HAP-1 (cell line): ENCODE results near the gene SERP2.
A peak's percentile ranks its signal among the peaks of the same experiment; 100 is the strongest.

ENCODE experiments used
- DNase-seq, 2 experiments: peaks; one replicate each; pipeline ENCODE4 v3.0.0-alpha.2; 2016 to 2020; ENCODE audit warnings: low spot score in 2 of 2
- H3K27me3 ChIP-seq: fragments of 250-450 bp; sonication (Bioruptor Pico); 2 replicates; pipeline ENCODE4 v1.5.1; 2020; ENCODE audit warnings: low read depth, mild to moderate bottlenecking, moderate library complexity
- H3K36me3 ChIP-seq: fragments of 250-450 bp; sonication (Bioruptor Pico); replicated peaks from 2 replicates; pipeline ENCODE4 v1.5.1; 2020; ENCODE audit warnings: mild to moderate bottlenecking
- H3K4me1 ChIP-seq: fragments of 250-450 bp; sonication (Bioruptor Pico); 2 replicates; pipeline ENCODE4 v1.5.1; 2020; ENCODE audit warnings: mild to moderate bottlenecking
- H3K4me3 ChIP-seq: fragments of 250-450 bp; sonication (Bioruptor Pico); 2 replicates; pipeline ENCODE4 v1.5.1; 2020; ENCODE audit warnings: mild to moderate bottlenecking, moderate library complexity
- H3K9me3 ChIP-seq: fragments of 250-450 bp; sonication (Bioruptor Pico); 2 replicates; pipeline ENCODE4 v1.5.1; 2020; ENCODE audit warnings: mild to moderate bottlenecking, moderate library complexity
- in situ Hi-C: fragments of 300-500 bp; cut with MboI; formaldehyde crosslinking; loops from 3 replicates; pipeline ENCODE4 v1.14.3; 2020; ENCODE audit warnings: low sequenced_read_pairs, inconsistent platforms, mixed read lengths

SERP2 gene

DNA sequence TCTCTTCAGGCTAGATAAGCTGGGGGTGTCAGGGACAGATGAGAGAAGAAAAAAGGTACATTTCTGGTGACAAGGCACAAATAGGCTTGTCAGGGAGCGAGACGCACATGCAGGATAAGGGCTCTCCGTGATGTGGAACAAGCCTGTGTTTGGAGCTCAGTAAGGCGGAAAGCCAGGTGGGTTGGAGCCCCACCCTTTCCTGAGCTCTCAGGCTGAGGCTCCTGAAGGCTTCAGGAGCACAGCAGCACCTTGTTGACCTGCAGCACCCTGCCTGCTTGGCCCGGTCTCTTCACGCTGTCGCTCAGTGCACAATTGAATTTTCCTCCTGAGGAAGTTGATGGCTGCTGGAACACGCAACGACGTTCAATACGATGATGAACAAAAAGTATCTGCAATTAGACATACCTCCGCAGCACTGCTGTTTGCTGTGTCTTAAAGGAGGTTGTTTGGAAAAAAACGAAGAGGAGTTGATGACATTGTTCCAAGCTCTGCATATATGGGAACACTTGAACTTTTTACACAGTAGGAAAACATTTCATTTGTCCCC, 29.3 kb downstream of the SERP2 start:
- Histone ChIP-seq H3K36me3 (no peaks in the 10 kb centered on the region), H3K4me3 (no peak overlapping the region), H3K9me3 (no peaks in the 10 kb centered on the region), H3K27me3 (no peaks in the 10 kb centered on the region), H3K4me1 (peaks cover 18% of the 10 kb centered on the region)
- in situ Hi-C loops: no loop called here
- DNase-seq: no peak

DNA sequence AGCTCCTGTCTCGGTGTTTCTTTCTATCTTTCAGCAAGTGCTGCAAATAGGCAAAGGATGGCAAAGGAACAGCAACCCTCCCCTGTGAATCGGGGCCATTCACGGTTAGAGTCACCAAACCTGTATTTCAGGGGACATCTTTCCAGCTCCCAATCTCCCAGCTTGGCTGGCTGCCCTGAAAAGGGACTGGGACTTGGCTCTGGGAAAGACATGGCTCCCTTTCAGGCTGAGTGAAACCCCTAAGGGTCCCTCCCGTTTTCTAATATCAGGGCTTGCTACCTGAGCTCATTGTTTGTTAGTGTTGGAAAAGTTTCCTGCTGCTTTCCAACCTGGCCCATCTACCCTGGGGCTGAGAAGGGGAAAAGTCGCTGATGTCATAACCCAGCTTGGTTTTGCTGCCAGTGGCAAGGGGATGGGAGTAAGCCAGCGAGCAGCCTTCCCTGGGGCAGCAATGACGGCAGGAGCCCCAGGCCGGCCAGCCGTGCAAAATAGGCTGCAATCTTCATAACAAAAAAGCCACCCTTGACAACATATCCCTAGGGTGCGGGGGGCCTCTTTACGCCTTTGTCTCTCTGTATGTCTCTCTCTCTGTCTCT, 29.9 kb downstream of the SERP2 start:
- Histone ChIP-seq H3K36me3 (no peaks in the 10 kb centered on the region), H3K9me3 (no peaks in the 10 kb centered on the region), H3K27me3 (no peaks in the 10 kb centered on the region), H3K4me3 (no peak overlapping the region), H3K4me1 (peaks cover 18% of the 10 kb centered on the region)
- in situ Hi-C loops: no loop called here
- DNase-seq: peak; percentile 48 to 73

- Histone ChIP-seq H3K27me3 (no peaks in the 10 kb centered on the region), H3K4me1 (peaks cover 18% of the 10 kb centered on the region), H3K36me3 (no peaks in the 10 kb centered on the region), H3K9me3 (no peaks in the 10 kb centered on the region), H3K4me3 (no peak overlapping the region)
- peak; percentile 11 to 26 for DNase-seq
- in situ Hi-C loops: no loop called here
Measured at GRCh38 chr13:44404261-44405132, 30.9 kb downstream of the SERP2 start.

GRCh38 chr13:44406617-44407016, 33.0 kb downstream of the SERP2 start:
- Histone ChIP-seq H3K36me3 (no peaks in the 10 kb centered on the region), H3K27me3 (no peaks in the 10 kb centered on the region), H3K4me3 (no peak overlapping the region), H3K4me1 (peaks cover 18% of the 10 kb centered on the region), H3K9me3 (no peaks in the 10 kb centered on the region)
- in situ Hi-C loops: no loop called here
- no peak for DNase-seq

DNA sequence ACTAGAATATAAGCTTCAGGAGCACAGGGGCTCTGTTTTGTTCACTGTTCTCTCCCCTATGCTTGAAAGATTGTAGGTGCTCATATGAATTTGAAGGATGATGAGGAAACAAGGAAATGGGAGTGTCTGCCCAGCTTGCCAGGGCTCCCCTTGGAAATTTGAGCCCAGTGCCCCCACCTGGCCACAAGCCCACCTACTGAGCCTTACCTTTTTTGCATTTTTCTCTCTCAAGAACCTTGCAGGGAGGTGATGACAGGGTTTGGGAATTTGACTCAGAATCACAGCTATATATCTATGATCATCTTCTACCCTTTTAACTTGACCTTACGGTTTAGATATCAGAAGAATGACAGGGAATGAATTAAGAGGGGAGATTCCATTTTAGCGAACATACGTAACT, 33.8 kb downstream of the SERP2 start:
- H3K4me1 ChIP-seq: peaks cover 18% of the 10 kb centered on the region
- in situ Hi-C loops: no loop called here
- no peak for DNase-seq
- no peak overlapping the region for H3K4me3 ChIP-seq
- H3K36me3 ChIP-seq: no peaks in the 10 kb centered on the region
- H3K27me3 ChIP-seq: no peaks in the 10 kb centered on the region
- H3K9me3 ChIP-seq: no peaks in the 10 kb centered on the region

DNA sequence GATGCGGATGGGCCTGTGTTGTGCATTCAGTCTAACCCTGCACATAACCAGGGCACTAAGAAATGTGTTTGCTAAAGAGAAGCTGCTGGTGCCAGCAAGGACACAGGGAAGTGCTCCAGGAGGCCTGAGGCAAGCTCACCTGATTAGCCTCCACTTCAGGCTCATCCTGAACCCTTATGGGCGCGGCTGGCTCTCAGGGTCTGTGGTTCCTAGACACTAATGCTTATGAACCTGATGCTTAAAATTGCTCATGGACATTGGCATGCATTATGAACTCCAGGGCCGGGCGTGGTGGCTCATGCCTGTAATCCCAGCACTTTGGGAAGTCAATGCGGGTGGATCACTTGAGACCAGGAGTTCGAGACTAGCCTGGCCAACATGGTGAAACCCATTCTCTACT, 34.3 kb downstream of the SERP2 start:
- H3K36me3 ChIP-seq: no peaks in the 10 kb centered on the region
- no peaks in the 10 kb centered on the region for H3K27me3 ChIP-seq
- peaks cover 18% of the 10 kb centered on the region for H3K4me1 ChIP-seq
- in situ Hi-C loops: no loop called here
- H3K4me3 ChIP-seq: no peak overlapping the region
- H3K9me3 ChIP-seq: no peaks in the 10 kb centered on the region
- no peak for DNase-seq

DNA sequence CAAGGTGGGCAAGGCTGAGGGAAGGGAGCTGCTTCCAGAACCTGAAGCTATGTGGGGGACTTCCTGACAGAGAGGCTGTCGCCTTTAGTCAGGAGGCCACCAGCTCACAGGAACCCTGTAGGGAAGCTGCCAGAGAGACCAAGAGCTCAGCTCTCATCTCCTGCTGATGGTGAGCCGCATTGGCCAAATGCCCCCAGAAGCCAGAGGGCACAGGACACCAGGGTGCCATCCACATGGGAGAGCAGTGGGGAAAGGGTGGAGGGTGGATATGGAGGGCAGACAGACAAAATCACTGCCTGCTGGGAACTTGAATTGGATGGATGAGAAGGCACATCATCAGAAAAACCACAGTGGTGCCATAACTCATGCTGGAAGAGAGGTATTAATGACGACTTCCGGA, 36.0 kb downstream of the SERP2 start:
- no peak for DNase-seq
- H3K27me3 ChIP-seq: no peaks in the 10 kb centered on the region
- H3K36me3 ChIP-seq: no peaks in the 10 kb centered on the region
- in situ Hi-C loops: no loop called here
- peaks cover 5% of the 10 kb centered on the region for H3K4me1 ChIP-seq
- no peak overlapping the region for H3K4me3 ChIP-seq
- H3K9me3 ChIP-seq: no peaks in the 10 kb centered on the region

DNA sequence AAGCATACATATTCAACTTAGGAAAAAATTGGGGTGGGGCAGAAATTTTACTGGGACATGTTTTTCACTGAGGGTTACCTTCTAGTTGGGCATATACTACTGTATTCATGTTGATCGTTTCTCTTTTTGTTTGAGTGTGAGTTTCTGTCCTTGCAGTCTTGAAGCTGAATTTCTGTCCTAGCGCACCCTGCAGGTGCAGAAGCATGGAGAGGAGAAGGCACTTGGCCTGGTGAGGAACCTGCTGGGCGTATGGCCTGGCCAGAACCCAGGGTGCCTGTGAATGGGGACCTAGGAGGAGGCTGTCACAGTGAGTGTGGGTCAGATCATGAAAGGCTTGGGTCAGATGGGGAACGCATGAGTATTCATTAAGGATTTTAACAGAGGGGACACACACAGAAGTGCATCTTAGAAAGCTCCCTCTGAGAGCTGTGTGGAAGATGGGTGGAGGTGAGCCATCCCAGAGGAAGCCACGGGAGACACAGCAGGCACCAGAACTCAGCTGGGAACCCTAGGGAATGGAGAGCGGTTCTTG, 36.8 kb downstream of the SERP2 start:
- Histone ChIP-seq H3K36me3 (no peaks in the 10 kb centered on the region), H3K27me3 (no peaks in the 10 kb centered on the region), H3K9me3 (no peaks in the 10 kb centered on the region), H3K4me3 (no peak overlapping the region), H3K4me1 (no peaks in the 10 kb centered on the region)
- DNase-seq: no peak
- in situ Hi-C loops: no loop called here

DNA sequence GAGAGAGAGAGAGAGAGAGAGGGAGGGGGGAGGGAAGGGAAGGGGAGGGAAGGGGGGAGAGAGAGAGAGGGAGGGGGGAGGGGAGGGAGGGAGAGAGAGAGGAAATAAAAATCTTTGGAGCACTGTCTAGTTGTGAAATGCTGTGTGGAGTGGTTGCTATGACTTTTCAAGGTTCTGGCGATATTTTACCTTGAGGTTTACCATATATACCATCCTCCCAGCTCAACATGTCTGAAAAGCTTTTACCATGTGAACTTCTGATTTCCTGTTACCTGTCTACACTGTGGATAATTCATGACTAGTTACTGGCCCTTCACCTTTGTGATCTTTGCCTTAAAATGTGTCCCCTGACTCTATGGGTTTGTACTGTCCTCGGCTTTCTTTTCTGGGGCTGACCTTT, 38.2 kb downstream of the SERP2 start:
- in situ Hi-C loops: no loop called here
- H3K4me1 ChIP-seq: no peaks in the 10 kb centered on the region
- no peaks in the 10 kb centered on the region for H3K27me3 ChIP-seq
- no peak overlapping the region for H3K4me3 ChIP-seq
- no peaks in the 10 kb centered on the region for H3K36me3 ChIP-seq
- no peak for DNase-seq
- no peaks in the 10 kb centered on the region; the same call in 1 of the 2 replicates for H3K9me3 ChIP-seq

DNA sequence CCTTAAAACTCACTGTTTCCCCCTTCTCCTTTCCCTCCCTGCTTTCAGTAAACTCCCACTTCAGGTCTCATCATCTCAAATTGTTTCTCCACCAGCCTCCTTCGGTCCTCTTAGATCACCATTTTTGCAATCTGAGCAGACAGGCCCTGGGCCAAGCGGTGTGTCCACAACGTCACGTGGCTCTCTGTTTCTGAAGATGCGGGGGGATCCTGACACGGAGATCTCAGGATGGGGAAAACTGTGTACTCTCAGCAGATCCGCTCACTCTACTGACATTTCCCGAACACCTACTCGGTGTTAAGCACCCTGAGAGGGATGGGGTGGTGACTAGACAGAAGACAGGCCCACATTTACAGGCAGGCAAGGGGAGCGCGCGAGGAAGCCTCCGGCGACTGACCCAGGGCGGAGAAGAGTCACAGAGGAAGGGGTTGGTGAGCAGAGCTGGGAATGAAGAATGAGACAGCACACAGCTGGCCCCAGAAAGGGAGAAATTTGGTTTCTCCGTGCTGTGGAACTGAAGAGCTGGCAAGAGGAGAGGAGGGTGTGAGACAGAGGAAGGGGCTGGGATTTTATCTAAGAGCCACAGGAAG, 38.8 kb downstream of the SERP2 start:
- DNase-seq: no peak
- in situ Hi-C loops: no loop called here
- Histone ChIP-seq H3K4me1 (no peaks in the 10 kb centered on the region), H3K4me3 (no peak overlapping the region), H3K36me3 (no peaks in the 10 kb centered on the region), H3K9me3 (no peaks in the 10 kb centered on the region; the same call in 1 of the 2 replicates), H3K27me3 (no peaks in the 10 kb centered on the region)

- DNase-seq: no peak
- no peaks in the 10 kb centered on the region for H3K36me3 ChIP-seq
- no peaks in the 10 kb centered on the region for H3K4me1 ChIP-seq
- H3K9me3 ChIP-seq: no peaks in the 10 kb centered on the region; the same call in 1 of the 2 replicates
- in situ Hi-C loops: no loop called here
- no peak overlapping the region for H3K4me3 ChIP-seq
- H3K27me3 ChIP-seq: no peaks in the 10 kb centered on the region
Measured at GRCh38 chr13:44413095-44413494, 39.5 kb downstream of the SERP2 start.

GRCh38 chr13:44414716-44415115, 41.1 kb downstream of the SERP2 start:
- Histone ChIP-seq H3K27me3 (no peaks in the 10 kb centered on the region), H3K4me1 (no peaks in the 10 kb centered on the region), H3K9me3 (no peaks in the 10 kb centered on the region; the same call in 1 of the 2 replicates), H3K36me3 (no peaks in the 10 kb centered on the region), H3K4me3 (no peak overlapping the region)
- in situ Hi-C loops: no loop called here
- no peak for DNase-seq

GRCh38 chr13:44415815-44416214, 42.2 kb downstream of the SERP2 start:
- no peaks in the 10 kb centered on the region for H3K27me3 ChIP-seq
- no peaks in the 10 kb centered on the region for H3K36me3 ChIP-seq
- no peak for DNase-seq
- no peaks in the 10 kb centered on the region; the same call in 1 of the 2 replicates for H3K9me3 ChIP-seq
- no peak overlapping the region for H3K4me3 ChIP-seq
- no peaks in the 10 kb centered on the region for H3K4me1 ChIP-seq
- in situ Hi-C loops: no loop called here

- H3K27me3 ChIP-seq: no peaks in the 10 kb centered on the region
- no peaks in the 10 kb centered on the region for H3K4me1 ChIP-seq
- H3K4me3 ChIP-seq: no peak overlapping the region
- DNase-seq: no peak
- in situ Hi-C loops: no loop called here
- no peaks in the 10 kb centered on the region; the same call in 1 of the 2 replicates for H3K9me3 ChIP-seq
- H3K36me3 ChIP-seq: no peaks in the 10 kb centered on the region
Measured at GRCh38 chr13:44416301-44416700, 42.7 kb downstream of the SERP2 start.
